MM.1S (cell line): Measurements from ENCODE around the gene PRKCSH.

ENCODE experiments used
- CTCF ChIP-seq: fragments of 300-600 bp; sonication (generic); IDR thresholded peaks from 2 replicates; pipeline ENCODE4 v1.5.1; 2016; ENCODE audit warnings: antibody characterized with exemption, low read length, mixed read lengths
- EZH2 ChIP-seq: fragments of 300-600 bp; sonication (generic); optimal IDR thresholded peaks from 2 replicates; pipeline ENCODE3; 2017; ENCODE audit warnings: low read depth, mild to moderate bottlenecking, antibody characterized with exemption, low read length, mixed read lengths
- EZH2phosphoT487 ChIP-seq: fragments of 300-600 bp; sonication (generic); IDR thresholded peaks from 2 replicates; pipeline ENCODE4 v1.6.1; 2018; ENCODE audit warnings: antibody characterized with exemption, low read length

GRCh38 chr19:11499220-11499726 lies 63.8 kb downstream of the PRKCSH start:
- TF ChIP-seq CTCF = no peak
- TF ChIP-seq EZH2 = no peak
- TF ChIP-seq EZH2phosphoT487 = no peak
